Caco-2 (cell line): Measurements from ENCODE around the gene LRRC72. TPM values are rescaled to one million over a fixed set of nuclear protein-coding genes. Genes with fewer than 3 reads are reported as not detected.

Experiments
- BruUV-seq: library from RNA; stranded (reverse); fragments of 400-500 nt; replicated peaks from 2 replicates; lab custom pipeline; 2021; lab: Mats Ljungman, UMichigan
- CTCF ChIA-PET: fragments of 300-600 bp; sonication (Branson Sonifier 250); formaldehyde crosslinking; loops from one replicate; lab custom pipeline; 2022; ENCODE audit warnings: antibody characterized with exemption; lab: Charles Lee
- POLR2A ChIA-PET: fragments of 300-600 bp; sonication (Branson Sonifier 250); formaldehyde crosslinking; loops from one replicate; lab custom pipeline; 2022; ENCODE audit warnings: antibody characterized with exemption; lab: Charles Lee
- DNase-seq, 2 experiments: peaks; one replicate each; pipeline versions ENCODE4 v3.0.0 to v3.0.0-alpha.2; 2020 to 2022
- H3K27me3 ChIP-seq: replicated peaks from 2 replicates; pipeline ENCODE4 v1.6.0; 2011; ENCODE audit warnings: low read length; ENCODE audit not compliant: control insufficient read depth, insufficient read depth
- H3K36me3 ChIP-seq: 2 replicates; pipeline ENCODE4 v1.5.1; 2011; ENCODE audit warnings: low read length; ENCODE audit not compliant: control insufficient read depth, insufficient read depth
- H3K4me1 ChIP-seq: fragments of 250-450 bp; sonication (Bioruptor Pico); 2 replicates; pipeline ENCODE4 v1.5.1; 2020; ENCODE audit warnings: mild to moderate bottlenecking
- H3K4me3 ChIP-seq: 2 replicates; pipeline ENCODE4 v1.5.1; 2011; ENCODE audit warnings: low read depth, mild to moderate bottlenecking, control low read depth, low read length
- H3K9me3 ChIP-seq: fragments of 250-450 bp; sonication (Bioruptor Pico); 2 replicates; pipeline ENCODE4 v1.5.1; 2020; ENCODE audit warnings: mild to moderate bottlenecking, moderate library complexity
- H3K27ac Mint-ChIP-seq: one replicate; pipeline ENCODE4 v1.8.0; 2022; ENCODE audit warnings: mixed read lengths; ENCODE audit not compliant: unreplicated experiment
- H3K27me3 Mint-ChIP-seq: one replicate; pipeline ENCODE4 v1.8.0; 2022; ENCODE audit warnings: mixed read lengths; ENCODE audit not compliant: insufficient read depth, unreplicated experiment
- H3K36me3 Mint-ChIP-seq: one replicate; pipeline ENCODE4 v1.8.0; 2022; ENCODE audit warnings: mild to moderate bottlenecking, mixed read lengths; ENCODE audit not compliant: insufficient read depth, unreplicated experiment
- H3K4me1 Mint-ChIP-seq: one replicate; pipeline ENCODE4 v1.8.0; 2022; ENCODE audit warnings: low read depth, mixed read lengths; ENCODE audit not compliant: unreplicated experiment
- H3K4me3 Mint-ChIP-seq: one replicate; pipeline ENCODE4 v1.8.0; 2022; ENCODE audit warnings: mild to moderate bottlenecking, moderate library complexity, mixed read lengths; ENCODE audit not compliant: unreplicated experiment
- H3K9me3 Mint-ChIP-seq: one replicate; pipeline ENCODE4 v1.8.0; 2022; ENCODE audit warnings: mixed read lengths; ENCODE audit not compliant: unreplicated experiment
- CTCF ChIP-seq, 2 experiments: fragments of 200-600 bp in 1 of 2; IDR thresholded peaks; 1 replicate in 1 of 2; 2 replicates in 1 of 2; pipeline versions ENCODE4 v1.5.1 to v1.8.0; 2011 to 2022; ENCODE audit warnings: antibody characterized with exemption in 1 of 2, control low read depth in 1 of 2, inconsistent platforms in 1 of 2, low read depth in 1 of 2, low read length in 1 of 2, mild to moderate bottlenecking in 1 of 2, moderate library complexity in 1 of 2; ENCODE audit not compliant: insufficient read depth in 1 of 2, severe bottlenecking in 1 of 2, unreplicated experiment in 1 of 2
- intact Hi-C: fragments of 100-400 bp; cut with micrococcal nuclease; formaldehyde crosslinking; loops from one replicate; pipeline ENCODE4 v1.10.0; 2022; ENCODE audit not compliant: unreplicated experiment
- total RNA-seq: library from RNA; stranded (reverse); gene quantifications from 2 replicates; pipeline ENCODE4 v1.2.3, GENCODE V29; 2022

The LRRC72 gene
- total RNA-seq, 1 experiment from 2014 or later: not detected

GRCh38 chr7:16571941-16572340, 45.3 kb downstream of the LRRC72 start:
- no peaks in the 10 kb centered on the region for H3K36me3 Mint-ChIP-seq
- H3K36me3 ChIP-seq: no peaks in the 10 kb centered on the region
- H3K9me3 ChIP-seq: no peaks in the 10 kb centered on the region
- no peak for DNase-seq
- H3K4me1 Mint-ChIP-seq: no peaks in the 10 kb centered on the region
- no TSS peak for BruUV-seq
- TF ChIP-seq CTCF (IDR thresholded peaks at IDR 0.05; ENCODE audit: insufficient read depth in 1 of 2, low read depth in 1 of 2, low read length in 1 of 2, severe bottlenecking in 1 of 2, unreplicated experiment in 1 of 2): no peak
- no peak overlapping the region for H3K4me3 ChIP-seq
- no peaks in the 10 kb centered on the region for H3K27me3 Mint-ChIP-seq
- H3K4me3 Mint-ChIP-seq: no peak overlapping the region
- ChIA-PET POLR2A (no interaction called here), CTCF (no interaction called here)
- no peak overlapping the region for H3K27ac Mint-ChIP-seq
- intact Hi-C loops: no loop called here
- H3K4me1 ChIP-seq: 0 out of 2 replicates have a peak, but pooled peaks cover 3% of the 10 kb centered on the region
- no peaks in the 10 kb centered on the region for H3K9me3 Mint-ChIP-seq
- H3K27me3 ChIP-seq: no peaks in the 10 kb centered on the region

GRCh38 chr7:16579216-16579615, 52.6 kb downstream of the LRRC72 start:
- Mint-ChIP-seq H3K9me3 (no peaks in the 10 kb centered on the region), H3K4me3 (no peak overlapping the region), H3K27ac (no peak overlapping the region), H3K4me1 (no peaks in the 10 kb centered on the region), H3K36me3 (no peaks in the 10 kb centered on the region), H3K27me3 (no peaks in the 10 kb centered on the region)
- Histone ChIP-seq H3K4me1 (0 out of 2 replicates have a peak, but pooled peaks cover 6% of the 10 kb centered on the region), H3K36me3 (no peaks in the 10 kb centered on the region), H3K27me3 (no peaks in the 10 kb centered on the region), H3K9me3 (no peaks in the 10 kb centered on the region), H3K4me3 (no peak overlapping the region)
- no TSS peak for BruUV-seq
- no peak for DNase-seq
- intact Hi-C loops: no loop called here
- no peak for TF ChIP-seq CTCF (IDR thresholded peaks at IDR 0.05; ENCODE audit: insufficient read depth in 1 of 2, low read depth in 1 of 2, low read length in 1 of 2, severe bottlenecking in 1 of 2, unreplicated experiment in 1 of 2)
- ChIA-PET POLR2A (no interaction called here), CTCF (no interaction called here)

GRCh38 chr7:16581286-16581685, 54.7 kb downstream of the LRRC72 start:
- H3K4me3 ChIP-seq: no peak overlapping the region
- 0 out of 2 replicates have a peak, but pooled peaks cover 6% of the 10 kb centered on the region for H3K4me1 ChIP-seq
- H3K9me3 ChIP-seq: no peaks in the 10 kb centered on the region
- no peaks in the 10 kb centered on the region for H3K36me3 ChIP-seq
- ChIA-PET POLR2A (no interaction called here), CTCF (no interaction called here)
- Mint-ChIP-seq H3K9me3 (no peaks in the 10 kb centered on the region), H3K4me3 (no peak overlapping the region), H3K36me3 (no peaks in the 10 kb centered on the region), H3K27me3 (no peaks in the 10 kb centered on the region), H3K4me1 (no peaks in the 10 kb centered on the region), H3K27ac (no peak overlapping the region)
- no peak for DNase-seq
- TF ChIP-seq CTCF (IDR thresholded peaks at IDR 0.05; ENCODE audit: insufficient read depth in 1 of 2, low read depth in 1 of 2, low read length in 1 of 2, severe bottlenecking in 1 of 2, unreplicated experiment in 1 of 2): no peak
- no peaks in the 10 kb centered on the region for H3K27me3 ChIP-seq
- intact Hi-C loops: no loop called here
- no TSS peak for BruUV-seq
